Trophoblast cell (in vitro differentiated cells and primary cell): Measurements from ENCODE around the gene TMEM170A.
"Not testable (repeated sequence)": the region's sequence is repeated elsewhere in the genome, so short reads cannot be mapped to it uniquely, and the experiment has no call there.

Experiments
- DNase-seq, 2 donors: peaks; one replicate each; pipeline ENCODE4 v3.0.0-alpha.2; 2016
- H2AFZ ChIP-seq: 2 replicates; pipeline ENCODE4 v1.6.1; 2013; ENCODE audit warnings: low read length, moderate library complexity, mild to moderate bottlenecking; ENCODE audit not compliant: insufficient read depth, poor library complexity
- H2AK5ac ChIP-seq: 2 replicates; pipeline ENCODE4 v1.6.1; 2013; ENCODE audit warnings: mild to moderate bottlenecking, low read length
- H2BK120ac ChIP-seq: 2 replicates; pipeline ENCODE4 v1.6.1; 2013; ENCODE audit warnings: low read length, mild to moderate bottlenecking, moderate library complexity; ENCODE audit not compliant: insufficient read depth, poor library complexity
- H2BK12ac ChIP-seq: 2 replicates; pipeline ENCODE4 v1.6.1; 2013; ENCODE audit warnings: mild to moderate bottlenecking, low read length, moderate library complexity
- H2BK5ac ChIP-seq: 2 replicates; pipeline ENCODE4 v1.6.1; 2013; ENCODE audit warnings: low read length, low read depth, moderate library complexity, mild to moderate bottlenecking; ENCODE audit not compliant: poor library complexity
- H3K14ac ChIP-seq: 2 replicates; pipeline ENCODE4 v1.6.1; 2013; ENCODE audit warnings: mild to moderate bottlenecking, low read length
- H3K18ac ChIP-seq: 2 replicates; pipeline ENCODE4 v1.6.1; 2013; ENCODE audit warnings: mild to moderate bottlenecking, low read length
- H3K23ac ChIP-seq: 2 replicates; pipeline ENCODE4 v1.6.1; 2013; ENCODE audit warnings: low read length
- H3K27ac ChIP-seq: 2 replicates; pipeline ENCODE4 v1.5.1; 2013; ENCODE audit warnings: low read depth, mild to moderate bottlenecking, inconsistent platforms, low read length, moderate library complexity
- H3K27me3 ChIP-seq: 2 replicates; pipeline ENCODE4 v1.6.1; 2013; ENCODE audit warnings: inconsistent platforms, mild to moderate bottlenecking, low read length, moderate library complexity; ENCODE audit not compliant: insufficient read depth
- H3K36me3 ChIP-seq, 2 experiments: 1 replicate in 1 of 2; 2 replicates in 1 of 2; pipeline ENCODE4 v1.6.1; 2013; ENCODE audit warnings: low read length in 2 of 2, mild to moderate bottlenecking in 2 of 2, moderate library complexity in 1 of 2; ENCODE audit not compliant: insufficient read depth in 2 of 2, control insufficient read depth in 1 of 2
- H3K4ac ChIP-seq: 2 replicates; pipeline ENCODE4 v1.6.1; 2013; ENCODE audit warnings: low read depth, mild to moderate bottlenecking, low read length, moderate library complexity
- H3K4me1 ChIP-seq, 2 experiments: 1 replicate in 1 of 2; 2 replicates in 1 of 2; pipeline ENCODE4 v1.6.1; 2013; ENCODE audit warnings: low read length in 2 of 2, mild to moderate bottlenecking in 2 of 2, moderate library complexity in 1 of 2; ENCODE audit not compliant: insufficient read depth in 2 of 2, control insufficient read depth in 1 of 2
- H3K4me2 ChIP-seq: 2 replicates; pipeline ENCODE4 v1.6.1; 2013; ENCODE audit warnings: inconsistent platforms, mild to moderate bottlenecking, low read length, moderate library complexity
- H3K4me3 ChIP-seq: 2 replicates; pipeline ENCODE4 v1.5.1; 2013; ENCODE audit warnings: mild to moderate bottlenecking, low read depth, low read length, inconsistent platforms
- H3K79me1 ChIP-seq: one replicate; pipeline ENCODE4 v1.6.1; 2013; ENCODE audit warnings: low read length
- H3K79me2 ChIP-seq: 2 replicates; pipeline ENCODE4 v1.6.1; 2013; ENCODE audit warnings: low read length, mild to moderate bottlenecking; ENCODE audit not compliant: control insufficient read depth, insufficient read depth, poor library complexity
- H3K9ac ChIP-seq: 2 replicates; pipeline ENCODE4 v1.6.1; 2013; ENCODE audit warnings: mild to moderate bottlenecking, low read length
- H3K9me3 ChIP-seq: 2 replicates; pipeline ENCODE4 v1.6.1; 2013; ENCODE audit warnings: low read depth, mild to moderate bottlenecking, control low read depth, inconsistent platforms, low read length; ENCODE audit not compliant: insufficient read depth
- H4K12ac ChIP-seq: 2 replicates; pipeline ENCODE4 v1.6.1; 2013; ENCODE audit warnings: low read depth, mild to moderate bottlenecking, low read length, moderate library complexity
- H4K8ac ChIP-seq: 2 replicates; pipeline ENCODE4 v1.6.1; 2013; ENCODE audit warnings: low read depth, mild to moderate bottlenecking, low read length, moderate library complexity
- H4K91ac ChIP-seq: one replicate; pipeline ENCODE4 v1.6.1; 2013; ENCODE audit warnings: low read depth, mild to moderate bottlenecking, low read length, moderate library complexity
- WGBS: extraction: QIAGEN DNeasy Blood & Tissue Kit; methylation state at CpG from one replicate; pipeline ENCODE4 v1.1.7; 2013; ENCODE audit warnings: missing lambda C conversion rate; ENCODE audit not compliant: insufficient read length, insufficient coverage; ENCODE audit errors: extremely low coverage; 5-methylcytosine and 5-hydroxymethylcytosine counted together

Gene TMEM170A

DNA sequence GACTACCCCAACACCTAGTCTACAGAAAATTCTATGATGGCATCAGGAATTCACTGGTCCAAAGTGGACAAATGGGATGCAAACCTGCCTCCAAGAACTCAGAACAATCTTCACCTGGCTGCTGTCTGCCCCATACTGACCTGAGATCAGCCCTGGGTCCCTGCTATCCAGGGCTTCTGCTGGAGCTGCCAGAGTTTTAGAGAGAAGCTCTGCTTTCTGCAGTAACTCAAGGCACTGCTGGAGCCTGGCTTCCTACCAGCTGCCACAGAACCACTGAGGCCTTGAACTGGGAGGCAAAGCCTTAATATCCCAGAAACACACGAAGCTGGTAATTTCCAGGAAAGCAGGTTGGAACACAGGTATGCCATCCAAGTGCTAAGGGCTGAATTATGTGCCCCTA, 7.5 kb downstream of the TMEM170A start:
- Histone ChIP-seq H3K4me2 (no peak overlapping the region), H2AFZ (no peak overlapping the region), H3K27ac (no peak overlapping the region), H3K18ac (no peak overlapping the region), H3K27me3 (no peaks in the 10 kb centered on the region), H2AK5ac (no peak overlapping the region), H3K36me3 (peaks cover 3 to 4% of the 10 kb centered on the region in 2 experiments), H4K8ac (no peak overlapping the region), H3K14ac (no peak overlapping the region), H3K4ac (peak overlapping the region; percentile 17), H3K79me2 (peaks cover 9% of the 10 kb centered on the region), H3K23ac (no peak overlapping the region), H4K91ac (no peak overlapping the region), H2BK5ac (no peak overlapping the region), H3K79me1 (no peaks in the 10 kb centered on the region), H3K4me3 (no peak overlapping the region), H2BK12ac (no peak overlapping the region), H3K4me1 (peaks cover 0 to 2% of the 10 kb centered on the region in 2 experiments), H3K9me3 (no peaks in the 10 kb centered on the region), H2BK120ac (no peak overlapping the region), H4K12ac (no peak overlapping the region), H3K9ac (no peak overlapping the region)
- no peak for DNase-seq
- no CpG with 5 or more reads among the region's 1 CpG for WGBS

DNA sequence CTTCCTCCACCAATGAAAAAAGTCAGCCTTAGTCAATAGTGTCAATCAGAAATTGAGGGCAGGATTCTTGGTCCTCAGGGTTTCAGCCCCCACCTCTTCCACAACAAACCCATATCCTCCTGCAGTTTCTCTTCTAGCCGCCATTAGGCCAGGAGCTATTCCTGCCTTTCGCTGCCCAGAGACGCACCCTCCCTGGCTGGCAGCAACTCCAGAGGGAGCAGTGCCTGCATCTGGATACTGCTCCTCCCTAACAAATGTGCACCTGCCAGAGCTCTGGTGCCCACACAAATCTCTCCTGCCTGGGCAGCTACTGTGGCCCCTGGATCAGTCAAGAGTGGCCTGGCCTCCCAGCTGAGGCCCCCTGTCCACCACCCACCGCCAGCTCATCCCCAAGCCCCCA, 8.0 kb downstream of the TMEM170A start:
- H4K91ac ChIP-seq, H4K12ac ChIP-seq, H2BK12ac ChIP-seq, H3K79me2 ChIP-seq, H3K14ac ChIP-seq, H3K18ac ChIP-seq, H3K23ac ChIP-seq, H3K9me3 ChIP-seq, H3K79me1 ChIP-seq, H3K36me3 ChIP-seq, H2AK5ac ChIP-seq, H2BK120ac ChIP-seq, DNase-seq, H4K8ac ChIP-seq, H2BK5ac ChIP-seq, H2AFZ ChIP-seq, H3K4me3 ChIP-seq, H3K9ac ChIP-seq, H3K27ac ChIP-seq, H3K4me2 ChIP-seq, H3K4me1 ChIP-seq, H3K27me3 ChIP-seq: not testable (repeated sequence)
- peak overlapping the region; percentile 70 for H3K4ac ChIP-seq
- no CpG with 5 or more reads among the region's 4 CpGs for WGBS

DNA sequence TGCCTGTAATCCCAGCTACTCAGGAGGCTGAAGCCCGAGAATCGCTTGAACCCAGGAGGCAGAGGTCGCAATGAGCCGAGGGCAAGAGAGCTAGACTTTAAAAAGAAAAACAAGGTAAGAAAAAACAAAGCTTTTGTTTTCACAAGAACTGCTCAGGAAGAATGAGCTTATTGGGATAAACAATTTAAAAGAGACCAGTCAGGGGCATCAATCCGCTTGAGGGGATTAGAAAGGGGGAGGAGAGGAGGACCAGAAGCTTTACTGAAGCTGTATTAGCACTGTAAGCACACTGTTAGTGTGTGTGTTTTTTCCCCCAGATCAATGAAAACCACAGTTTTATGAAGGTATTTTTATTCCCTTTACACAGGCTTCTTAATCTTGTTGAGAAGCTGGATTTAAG, 8.8 kb downstream of the TMEM170A start:
- no peaks in the 10 kb centered on the region for H3K4me1 ChIP-seq
- no peak overlapping the region for H4K91ac ChIP-seq
- no peak overlapping the region for H3K4me2 ChIP-seq
- H2AK5ac ChIP-seq: no peak overlapping the region
- H3K36me3 ChIP-seq: peaks cover 0 to 10% of the 10 kb centered on the region in 2 experiments
- no peak overlapping the region for H4K8ac ChIP-seq
- H2BK12ac ChIP-seq: no peak overlapping the region
- H2BK5ac ChIP-seq: no peak overlapping the region
- no peak overlapping the region for H3K27ac ChIP-seq
- H3K9ac ChIP-seq: no peak overlapping the region
- H3K4ac ChIP-seq: no peak overlapping the region
- H3K23ac ChIP-seq: no peak overlapping the region
- no peaks in the 10 kb centered on the region for H3K79me1 ChIP-seq
- H4K12ac ChIP-seq: no peak overlapping the region
- no peak overlapping the region for H2AFZ ChIP-seq
- no peak for DNase-seq
- H3K14ac ChIP-seq: no peak overlapping the region
- H3K27me3 ChIP-seq: no peaks in the 10 kb centered on the region
- no peak overlapping the region for H3K4me3 ChIP-seq
- peaks cover 9% of the 10 kb centered on the region for H3K79me2 ChIP-seq
- no peak overlapping the region for H3K18ac ChIP-seq
- WGBS: no CpG with 5 or more reads among the region's 5 CpGs
- H2BK120ac ChIP-seq: no peak overlapping the region
- H3K9me3 ChIP-seq: no peaks in the 10 kb centered on the region

DNA sequence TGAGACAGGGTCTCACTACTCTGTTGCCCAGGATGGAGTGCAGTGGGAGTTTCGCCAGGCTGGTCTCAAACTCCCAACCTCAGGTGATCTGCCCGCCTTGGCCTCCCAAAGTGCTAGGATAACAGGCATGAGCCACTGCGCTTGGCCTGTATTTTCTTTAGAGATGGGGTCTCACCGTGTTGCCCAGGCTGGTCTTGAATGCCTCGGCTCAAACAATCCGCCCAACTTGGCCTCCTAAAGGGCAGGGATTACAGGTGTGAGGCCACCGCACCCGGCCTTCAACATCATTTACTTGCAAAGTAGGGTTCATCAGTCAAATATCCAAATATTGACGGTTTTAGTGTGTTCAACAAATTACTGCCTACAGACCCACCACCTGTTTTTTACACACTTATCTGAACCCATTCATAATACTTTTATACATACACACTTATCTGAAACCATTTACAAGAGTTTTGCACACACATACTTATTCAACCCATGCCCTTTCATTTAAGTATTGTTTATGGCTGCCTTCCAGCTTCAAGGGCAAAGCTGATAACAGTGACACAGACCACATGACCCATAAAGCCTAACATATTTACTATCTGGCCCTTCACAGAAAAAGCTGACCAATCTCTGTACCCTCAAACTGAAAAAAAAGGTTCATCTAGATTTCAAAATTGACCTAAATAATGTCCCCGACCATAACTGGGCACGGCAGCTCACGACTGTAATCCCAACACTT, 11.9 kb downstream of the TMEM170A start:
- no peak for DNase-seq
- Histone ChIP-seq H3K23ac (no peak overlapping the region), H3K4ac (peak overlapping the region; percentile 14), H3K36me3 (peaks cover 6 to 9% of the 10 kb centered on the region in 2 experiments), H3K27me3 (no peaks in the 10 kb centered on the region), H2BK120ac (no peak overlapping the region), H3K9me3 (no peaks in the 10 kb centered on the region), H4K8ac (no peak overlapping the region), H2AK5ac (no peak overlapping the region), H3K18ac (no peak overlapping the region), H3K9ac (no peak overlapping the region), H3K4me1 (no peaks in the 10 kb centered on the region), H3K14ac (no peak overlapping the region), H3K27ac (no peak overlapping the region), H3K79me2 (peaks cover 6% of the 10 kb centered on the region), H4K12ac (no peak overlapping the region), H3K4me2 (no peak overlapping the region), H3K4me3 (no peak overlapping the region), H3K79me1 (no peaks in the 10 kb centered on the region), H4K91ac (no peak overlapping the region), H2BK5ac (no peak overlapping the region), H2BK12ac (no peak overlapping the region), H2AFZ (no peak overlapping the region)
- WGBS: no CpG with 5 or more reads among the region's 12 CpGs
